Right cardiac atrium (tissue), 5 donors: ENCODE data around the gene SAXO2. TPM values are rescaled to one million over a fixed set of nuclear protein-coding genes. Genes with fewer than 3 reads are reported as not detected.
"Not testable (repeated sequence)": the region's sequence is repeated elsewhere in the genome, so short reads cannot be mapped to it uniquely, and the experiment has no call there.

ENCODE experiments used
- ATAC-seq, 2 donors: fragments of 200-7000 bp; cut with Tn5 transposase; one replicate each; pipeline versions ENCODE4 v1.8.0 to v1.9.1; 2020; ENCODE audit warnings: moderate library complexity in 2 of 2, mild to moderate bottlenecking in 1 of 2
- DNase-seq, 3 donors: peaks; one replicate each; pipeline ENCODE4 v3.0.0-alpha.2; 2020
- H3K27ac ChIP-seq: one replicate; pipeline ENCODE4 v1.5.1; 2013; ENCODE audit warnings: mild to moderate bottlenecking, low read length, control low read depth, moderate library complexity
- H3K27me3 ChIP-seq: one replicate; pipeline ENCODE4 v1.6.1; 2013; ENCODE audit not compliant: control insufficient read depth, insufficient read depth
- H3K4me1 ChIP-seq: one replicate; pipeline ENCODE4 v1.6.1; 2013; ENCODE audit warnings: low read length; ENCODE audit not compliant: control insufficient read depth, insufficient read depth
- H3K4me3 ChIP-seq: one replicate; pipeline ENCODE4 v1.5.1; 2013; ENCODE audit warnings: low read length, control low read depth
- H3K9me3 ChIP-seq: one replicate; pipeline ENCODE4 v1.6.1; 2013; ENCODE audit warnings: low read length; ENCODE audit not compliant: control insufficient read depth
- WGBS: extraction: QIAGEN DNeasy Blood & Tissue Kit; methylation state at CpG from one replicate; pipeline ENCODE4 v1.1.7; 2013; 5-methylcytosine and 5-hydroxymethylcytosine counted together
- intact Hi-C, 4 donors: fragments of 100-400 bp; cut with DNase I; formaldehyde crosslinking; loops; one replicate each; pipeline versions ENCODE4 v1.11.0 to v1.14.0; 2022 to 2023
- polyA plus RNA-seq: library from polyadenylated mRNA; stranded (reverse); fragments of 200-250 nt; gene quantifications from one replicate; pipeline ENCODE4 v1.2.3, GENCODE V29; 2013
- total RNA-seq, 4 donors: library from RNA; stranded (reverse); fragmentation: NEBNext Ultra II Directional; extraction: Animal tissue kit (Norgen Biotek cat#: 25700); gene quantifications; one replicate each; pipeline ENCODE4 v1.2.1, GENCODE V29; 2021
- donor health status: healthy with polysubstance abuse.
- donor health status: DM: no; HTN: yes; CAD: no.
- donor health status: DM: no; HTN: no; CAD: no.
- donor health status: DM: no; HTN: yes; CAD: no; lungs with severe emphysema.
- donor health status: DM: yes; HTN: yes; CAD: no.

The SAXO2 gene
- total and polyA plus RNA-seq, 5 donors = 1.8 to 4.3 (median 2.6) TPM

GRCh38 chr15:82303956-82304777, 41.5 kb downstream of the SAXO2 start:
- DNase-seq (peak in 1 of 3 donors; percentile 41), ATAC-seq (no peak)
- intact Hi-C loops = no loop called here
- peaks cover 2% of the 10 kb centered on the region for H3K4me1 ChIP-seq
- no peak overlapping the region for H3K27ac ChIP-seq
- no peaks in the 10 kb centered on the region for H3K27me3 ChIP-seq
- H3K9me3 ChIP-seq = no peaks in the 10 kb centered on the region
- no peak overlapping the region for H3K4me3 ChIP-seq
- 92% methylated on average over 12 of the region's 12 CpGs for WGBS

GRCh38 chr15:82304778-82305090, 42.1 kb downstream of the SAXO2 start:
- H3K4me3 ChIP-seq = no peak overlapping the region
- H3K27ac ChIP-seq = no peak overlapping the region
- intact Hi-C loops = no loop called here
- WGBS = 88% methylated on average over 4 of the region's 4 CpGs
- H3K4me1 ChIP-seq = peaks cover 2% of the 10 kb centered on the region
- DNase-seq = no peak
- ATAC-seq = no peak
- H3K27me3 ChIP-seq = no peaks in the 10 kb centered on the region
- H3K9me3 ChIP-seq = no peaks in the 10 kb centered on the region

GRCh38 chr15:82305621-82306048, 43.0 kb downstream of the SAXO2 start:
- H3K27me3 ChIP-seq = no peaks in the 10 kb centered on the region
- intact Hi-C loops = no loop called here
- H3K9me3 ChIP-seq = no peaks in the 10 kb centered on the region
- H3K27ac ChIP-seq = no peak overlapping the region
- no peak for DNase-seq
- no peak for ATAC-seq
- H3K4me1 ChIP-seq = peaks cover 2% of the 10 kb centered on the region
- 85% methylated on average over 7 of the region's 7 CpGs for WGBS
- no peak overlapping the region for H3K4me3 ChIP-seq

DNA sequence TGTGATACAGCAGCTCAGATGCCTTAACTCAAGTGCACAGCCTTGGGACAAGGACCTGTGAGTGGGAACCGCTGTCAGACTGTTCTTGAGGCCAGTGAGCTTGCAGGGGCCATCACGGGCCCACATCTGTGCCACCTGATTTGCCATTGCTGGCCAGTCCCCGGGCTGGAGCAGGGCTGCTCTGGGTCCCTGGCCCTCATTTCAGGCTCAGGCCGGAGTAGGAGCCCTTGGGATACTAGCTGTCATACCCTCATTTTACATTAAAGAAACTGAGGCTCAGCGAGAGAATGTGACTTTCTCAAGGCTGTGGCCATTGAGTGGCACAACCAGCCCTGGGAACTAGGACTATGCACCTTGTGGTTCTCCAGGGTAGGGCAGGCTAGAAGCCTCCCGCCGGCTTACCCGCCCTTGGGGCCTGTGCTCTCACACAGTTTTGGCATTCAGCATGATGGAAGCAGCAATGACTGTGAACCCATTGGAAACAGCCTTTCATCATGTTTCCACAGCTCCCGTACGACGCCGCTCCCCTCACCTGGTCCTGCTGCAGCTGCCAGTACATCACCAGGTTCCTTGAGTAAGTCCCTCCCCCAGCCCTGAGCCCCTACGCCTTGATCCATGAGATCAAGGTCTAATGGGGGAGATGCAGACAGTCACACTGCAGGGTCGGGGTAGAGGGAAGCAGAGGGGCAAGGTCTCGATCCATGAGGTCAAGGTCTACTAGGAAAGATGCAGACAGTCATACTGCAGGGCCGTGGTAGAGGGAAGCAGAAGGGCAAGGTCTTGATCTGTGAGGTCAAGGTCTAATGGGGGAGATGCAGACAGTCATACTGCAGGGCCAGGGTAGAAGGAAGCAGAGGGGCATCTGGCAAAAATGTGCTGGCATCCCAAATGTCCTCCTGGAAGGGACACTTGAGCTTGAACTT, 44.4 kb downstream of the SAXO2 start:
- WGBS = 89% methylated on average over 16 of the region's 16 CpGs
- Histone ChIP-seq H3K4me3 (no peak overlapping the region), H3K27ac (no peak overlapping the region), H3K4me1 (no peaks in the 10 kb centered on the region), H3K9me3 (no peaks in the 10 kb centered on the region), H3K27me3 (no peaks in the 10 kb centered on the region)
- DNase-seq (peak in 1 of 3 donors; percentile 18), ATAC-seq (no peak)
- intact Hi-C loops = no loop called here

DNA sequence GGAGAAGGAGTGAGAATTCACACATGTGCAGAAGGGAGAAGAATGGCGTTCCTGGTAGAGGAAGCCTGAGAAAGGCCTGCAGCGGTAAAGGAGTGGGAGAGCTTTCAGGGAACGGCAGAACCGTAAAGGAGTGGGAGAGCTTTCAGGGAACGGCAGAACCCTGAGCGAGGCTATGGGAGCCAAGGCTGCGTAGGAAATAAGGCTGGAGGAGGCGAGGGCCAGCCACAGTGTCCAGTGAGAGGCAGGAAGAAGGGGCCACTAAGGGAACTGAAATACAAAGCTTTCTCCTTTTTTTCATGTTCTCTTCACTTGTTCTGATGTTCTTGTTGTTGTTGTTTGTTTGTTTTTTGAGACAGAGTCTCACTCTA, 45.1 kb downstream of the SAXO2 start:
- no peak overlapping the region for H3K4me3 ChIP-seq
- 86% methylated on average over 8 of the region's 8 CpGs for WGBS
- DNase-seq = no peak
- no peak for ATAC-seq
- no peaks in the 10 kb centered on the region for H3K9me3 ChIP-seq
- intact Hi-C loops = no loop called here
- no peaks in the 10 kb centered on the region for H3K4me1 ChIP-seq
- no peaks in the 10 kb centered on the region for H3K27me3 ChIP-seq
- H3K27ac ChIP-seq = no peak overlapping the region

GRCh38 chr15:82309802-82310201, 47.2 kb downstream of the SAXO2 start:
- DNase-seq (no peak), ATAC-seq (no peak)
- 88% methylated on average over 2 of the region's 2 CpGs for WGBS
- H3K4me3 ChIP-seq = no peak overlapping the region
- H3K9me3 ChIP-seq = no peaks in the 10 kb centered on the region
- no peaks in the 10 kb centered on the region for H3K4me1 ChIP-seq
- intact Hi-C loops = no loop called here
- H3K27ac ChIP-seq = no peak overlapping the region
- H3K27me3 ChIP-seq = no peaks in the 10 kb centered on the region

GRCh38 chr15:82311321-82311720, 48.7 kb downstream of the SAXO2 start:
- intact Hi-C loops, DNase-seq, ATAC-seq, H3K9me3 ChIP-seq, H3K4me3 ChIP-seq, H3K4me1 ChIP-seq, H3K27me3 ChIP-seq, H3K27ac ChIP-seq: not testable (repeated sequence)
- 87% methylated on average over 5 of the region's 5 CpGs for WGBS

DNA sequence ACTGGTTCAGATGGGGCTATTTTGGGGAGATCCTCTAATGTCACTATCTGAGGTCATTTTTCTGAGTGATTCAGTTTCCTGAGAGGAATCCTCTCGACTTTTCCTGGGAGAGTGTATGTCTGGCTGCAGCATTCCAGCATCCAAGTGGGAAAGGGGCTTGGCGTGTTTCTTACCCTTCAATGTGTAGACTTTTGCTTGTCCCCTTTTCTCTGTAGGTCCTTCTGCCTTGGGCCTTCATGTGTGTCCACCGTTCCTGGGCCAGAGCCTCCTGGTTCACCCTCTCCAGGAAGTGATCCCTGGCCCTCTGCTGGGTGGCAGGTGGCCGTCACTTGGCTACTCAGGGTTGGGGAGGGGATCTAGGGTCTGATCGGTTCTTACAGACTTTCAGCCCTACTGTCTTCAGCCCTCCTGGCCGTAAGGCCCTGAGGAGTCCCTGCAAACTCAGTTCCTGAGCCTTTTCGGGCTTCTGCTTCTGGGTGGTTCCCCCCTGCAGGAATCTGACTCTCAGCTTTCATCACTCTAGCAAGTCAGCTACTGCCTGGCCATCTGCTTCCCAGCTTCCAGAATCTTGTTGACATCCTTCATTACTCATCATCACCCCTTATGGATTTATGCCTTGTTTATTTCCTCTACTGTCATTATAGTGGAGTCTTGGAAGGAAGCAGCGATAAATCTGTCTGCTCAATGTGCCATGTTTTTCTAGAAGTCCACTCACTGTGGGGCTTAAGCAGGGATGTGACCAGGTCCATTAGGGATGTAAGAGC, 50.1 kb downstream of the SAXO2 start:
- WGBS = 55% methylated on average over 8 of the region's 8 CpGs
- Histone ChIP-seq H3K27ac (no peak overlapping the region), H3K4me3 (no peak overlapping the region), H3K4me1 (no peaks in the 10 kb centered on the region), H3K9me3 (no peaks in the 10 kb centered on the region), H3K27me3 (no peaks in the 10 kb centered on the region)
- DNase-seq = peak in 1 of 3 donors; percentile 35
- no peak for ATAC-seq
- intact Hi-C loops = no loop called here

- H3K4me1 ChIP-seq = no peaks in the 10 kb centered on the region
- ATAC-seq (no peak), DNase-seq (no peak)
- WGBS = 95% methylated on average over 2 of the region's 2 CpGs
- no peak overlapping the region for H3K4me3 ChIP-seq
- H3K27me3 ChIP-seq = no peaks in the 10 kb centered on the region
- intact Hi-C loops = no loop called here
- no peaks in the 10 kb centered on the region for H3K9me3 ChIP-seq
- no peak overlapping the region for H3K27ac ChIP-seq
Measured at GRCh38 chr15:82313446-82313845, 50.8 kb downstream of the SAXO2 start.

DNA sequence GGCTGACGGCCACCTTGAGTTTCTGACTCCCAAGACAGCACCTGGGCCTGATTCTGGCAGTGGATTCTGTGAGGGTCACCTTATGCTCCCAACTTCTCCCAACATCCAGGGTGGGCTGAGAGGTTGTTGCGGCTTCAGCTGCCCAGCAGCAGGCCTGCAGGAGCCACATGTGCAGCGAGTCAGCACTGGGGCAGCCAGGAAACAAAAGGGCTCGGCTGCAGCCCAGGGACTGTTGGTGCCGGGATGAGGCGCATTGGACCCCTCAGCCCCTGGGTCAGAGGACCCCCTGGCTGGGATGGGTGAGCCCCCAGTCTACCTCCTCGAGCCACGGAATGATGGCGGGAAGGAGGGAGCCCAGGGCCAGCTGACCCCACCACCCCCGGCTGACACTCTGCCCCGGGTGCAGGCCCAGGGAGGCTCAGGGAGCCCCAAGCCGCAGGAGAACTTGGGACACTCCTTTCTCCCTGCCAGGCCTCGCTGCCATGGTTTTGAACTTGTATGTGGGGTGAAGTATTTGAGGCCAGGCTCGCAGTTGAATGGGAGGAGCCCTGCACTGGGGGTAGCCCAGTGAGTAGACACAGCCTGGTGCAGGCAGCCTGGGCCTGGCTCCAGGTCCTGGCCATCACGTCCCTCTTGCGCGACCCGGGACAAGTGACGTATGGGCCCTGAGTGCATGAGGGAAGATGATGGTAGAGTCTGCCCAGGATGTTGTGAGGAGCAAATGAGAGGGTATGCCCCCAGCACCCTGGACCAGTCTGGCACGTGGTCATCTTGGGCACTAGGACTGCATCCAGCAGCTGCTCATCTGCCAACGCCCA, 51.5 kb downstream of the SAXO2 start:
- intact Hi-C loops, H3K27ac ChIP-seq, ATAC-seq, H3K9me3 ChIP-seq, H3K27me3 ChIP-seq, H3K4me3 ChIP-seq, H3K4me1 ChIP-seq: not testable (repeated sequence)
- WGBS = 86% methylated on average over 21 of the region's 21 CpGs
- DNase-seq = peak in 1 of 3 donors; percentile 34
